SK-N-SH (cell line): Measurements from ENCODE around the gene TMX2. TPM values are rescaled to one million over a fixed set of nuclear protein-coding genes. Genes with fewer than 3 reads are reported as not detected.

ENCODE experiments used
- CTCF ChIA-PET: fragments of 300-600, 350-600 bp; formaldehyde crosslinking; extraction: SDS; loops from one replicate; lab custom pipeline; 2021; lab: Yijun Ruan, JAX
- POLR2A ChIA-PET: fragments of 350-600 bp; sonication (Branson Sonifier 250); formaldehyde crosslinking; extraction: SDS; loops from one replicate; lab custom pipeline; 2020; ENCODE audit warnings: antibody characterized with exemption, inconsistent platforms; lab: Yijun Ruan, JAX
- DNase-seq: peaks from one replicate; pipeline ENCODE4 v3.0.0; 2012
- H2AFZ ChIP-seq: fragments of 200-600 bp; sonication (generic); 2 replicates; pipeline ENCODE4 v1.8.1; 2016; ENCODE audit warnings: antibody characterized with exemption, mild to moderate bottlenecking, low read depth
- H3F3A ChIP-seq: fragments of 200-600 bp; sonication (generic); replicated peaks from 2 replicates; pipeline ENCODE3; 2016; ENCODE audit warnings: antibody characterized with exemption, mild to moderate bottlenecking; ENCODE audit not compliant: insufficient read depth
- H3K27ac ChIP-seq, 2 experiments: fragments of 200-500 bp in 1 of 2; fragments of 200-600 bp in 1 of 2; sonication (Bioruptor generic) in 1 of 2; sonication (generic), shearing (Covaris generic) in 1 of 2; 2 replicates each; pipeline versions ENCODE4 v1.5.1 to v1.6.1; 2014 to 2016; ENCODE audit warnings: low read depth in 2 of 2, inconsistent platforms in 1 of 2, low read length in 1 of 2, mild to moderate bottlenecking in 1 of 2, mixed read lengths in 1 of 2
- H3K27me3 ChIP-seq: fragments of 200-600 bp; sonication (generic), shearing (Covaris generic); 2 replicates; pipeline ENCODE4 v1.6.1; 2016; ENCODE audit warnings: mixed run types; ENCODE audit not compliant: insufficient read depth
- H3K36me3 ChIP-seq, 2 experiments: fragments of 200-500 bp in 1 of 2; fragments of 200-600 bp in 1 of 2; sonication (Bioruptor generic) in 1 of 2; sonication (generic) in 1 of 2; replicated peaks in 1 of 2; 2 replicates each; pipeline versions ENCODE3 to v1.5.1; 2014 to 2016; ENCODE audit warnings: low read length in 1 of 2, mild to moderate bottlenecking in 1 of 2; ENCODE audit not compliant: insufficient read depth in 2 of 2, control insufficient read depth in 1 of 2
- H3K4me1 ChIP-seq, 2 experiments: fragments of 200-500 bp in 1 of 2; fragments of 200-600 bp in 1 of 2; sonication (Bioruptor generic) in 1 of 2; sonication (generic), shearing (Covaris generic) in 1 of 2; 2 replicates each; pipeline versions ENCODE4 v1.5.1 to v1.6.1; 2014 to 2016; ENCODE audit warnings: low read depth in 1 of 2, low read length in 1 of 2, mixed run types in 1 of 2; ENCODE audit not compliant: insufficient read depth in 2 of 2, control insufficient read depth in 1 of 2
- H3K4me2 ChIP-seq: fragments of 200-600 bp; sonication (generic), shearing (Covaris generic); 2 replicates; pipeline ENCODE4 v1.6.1; 2017; ENCODE audit warnings: mixed run types
- H3K4me3 ChIP-seq, 2 experiments: fragments of 200-500 bp in 1 of 2; fragments of 200-600 bp in 1 of 2; sonication (Bioruptor generic) in 1 of 2; sonication (generic), shearing (Covaris generic) in 1 of 2; 2 replicates each; pipeline versions ENCODE4 v1.5.1 to v1.8.1; 2014 to 2016; ENCODE audit warnings: low read depth in 2 of 2, inconsistent platforms in 1 of 2, low read length in 1 of 2, mild to moderate bottlenecking in 1 of 2, mixed read lengths in 1 of 2, moderate library complexity in 1 of 2
- H3K79me2 ChIP-seq: fragments of 200-600 bp; sonication (generic); 2 replicates; pipeline ENCODE4 v1.8.1; 2017; ENCODE audit warnings: mild to moderate bottlenecking; ENCODE audit not compliant: insufficient read depth
- H3K9ac ChIP-seq: fragments of 200-600 bp; sonication (generic); 2 replicates; pipeline ENCODE4 v1.6.1; 2017; ENCODE audit warnings: mixed run types
- H3K9me2 ChIP-seq: fragments of 200-600 bp; sonication (generic); 2 replicates; pipeline ENCODE4 v1.6.1; 2017; ENCODE audit warnings: mixed run types
- H3K9me3 ChIP-seq: fragments of 200-600 bp; sonication (generic); 2 replicates; pipeline ENCODE4 v1.6.1; 2017; ENCODE audit warnings: mixed run types, mild to moderate bottlenecking, moderate library complexity
- H4K20me1 ChIP-seq: fragments of 200-600 bp; sonication (generic); 2 replicates; pipeline ENCODE4 v1.6.1; 2017; ENCODE audit warnings: mild to moderate bottlenecking, mixed run types; ENCODE audit not compliant: insufficient read depth
- CHD2 ChIP-seq: fragments of 150-350 bp; IDR thresholded peaks from 2 replicates; pipeline ENCODE4 v1.6.1; 2018; ENCODE audit warnings: low read length; ENCODE audit not compliant: partially characterized antibody
- EP300 ChIP-seq, 2 experiments: IDR thresholded peaks; 2 replicates each; pipeline versions ENCODE4 v1.4.0 to v1.6.1; 2012; ENCODE audit warnings: borderline replicate concordance in 1 of 2, low read depth in 1 of 2, low read length in 1 of 2
- FOSL2 ChIP-seq: IDR thresholded peaks from 2 replicates; pipeline ENCODE4 v1.4.0; 2012; ENCODE audit warnings: low read depth, mild to moderate bottlenecking, moderate library complexity, borderline replicate concordance
- GABPA ChIP-seq: IDR thresholded peaks from 2 replicates; pipeline ENCODE4 v1.4.0; 2012; ENCODE audit warnings: low read depth, mild to moderate bottlenecking
- JUND ChIP-seq: IDR thresholded peaks from 2 replicates; pipeline ENCODE4 v1.4.0; 2012
- MAX ChIP-seq: IDR thresholded peaks from 2 replicates; pipeline ENCODE4 v1.4.0; 2012; ENCODE audit warnings: low read depth
- MEF2A ChIP-seq: IDR thresholded peaks from 2 replicates; pipeline ENCODE4 v1.4.0; 2012; ENCODE audit warnings: low read depth, borderline replicate concordance
- MXI1 ChIP-seq: IDR thresholded peaks from 2 replicates; pipeline ENCODE4 v1.6.1; 2012; ENCODE audit warnings: mild to moderate bottlenecking, low read depth, low read length, improper control_type of control experiment
- NFIC ChIP-seq: IDR thresholded peaks from 2 replicates; pipeline ENCODE4 v1.4.0; 2012; ENCODE audit warnings: borderline replicate concordance
- POLR2AphosphoS5 ChIP-seq: IDR thresholded peaks from 2 replicates; pipeline ENCODE4 v1.6.1; 2012; ENCODE audit warnings: low read depth, low read length
- RCOR1 ChIP-seq: fragments of 150-350 bp; IDR thresholded peaks from 2 replicates; pipeline ENCODE4 v1.6.1; 2017; ENCODE audit warnings: antibody characterized with exemption, low read length
- RFX5 ChIP-seq: IDR thresholded peaks from 2 replicates; pipeline ENCODE4 v1.6.1; 2012; ENCODE audit warnings: mild to moderate bottlenecking, improper control_type of control experiment, low read length
- TEAD4 ChIP-seq: IDR thresholded peaks from 2 replicates; pipeline ENCODE4 v1.4.0; 2012; ENCODE audit warnings: mild to moderate bottlenecking, borderline replicate concordance; ENCODE audit not compliant: insufficient read depth
- USF1 ChIP-seq: IDR thresholded peaks from 2 replicates; pipeline ENCODE4 v1.4.0; 2012; ENCODE audit warnings: low read depth, borderline replicate concordance
- WGBS: methylation state at CpG from one replicate; pipeline ENCODE4 v1.1.6; 2017; ENCODE audit warnings: low lambda C conversion rate; 5-methylcytosine and 5-hydroxymethylcytosine counted together
- polyA plus RNA-seq, 3 experiments: library from polyadenylated mRNA; depleted of rRNA; stranded (reverse); fragments of >200 nt; gene quantifications; 2 replicates each; pipeline ENCODE4 v1.2.3, GENCODE V29; 2012
- TF ChIP-seq, protein P1 (sequence below): fragments of 150-350 bp; IDR thresholded peaks from 2 replicates; pipeline ENCODE4 v1.6.1; 2016; ENCODE audit warnings: mild to moderate bottlenecking, low read depth, low read length
- TF ChIP-seq, protein P2 (sequence below): fragments of 150-350 bp; IDR thresholded peaks from 2 replicates; pipeline ENCODE4 v1.6.1; 2017; ENCODE audit warnings: antibody characterized with exemption, low read length, low read depth, borderline replicate concordance
- TF ChIP-seq, protein P3 (sequence below): IDR thresholded peaks from 2 replicates; pipeline ENCODE4; 2012
- TF ChIP-seq, protein P4 (sequence below): fragments of 200-600 bp; sonication (generic); IDR thresholded peaks from 2 replicates; pipeline ENCODE4 v1.6.1; 2017; ENCODE audit warnings: antibody characterized with exemption, mild to moderate bottlenecking, moderate library complexity

Gene TMX2
- polyA plus RNA-seq, 1 of the 3 experiments (the other 2 are of a cell fraction) = 88.6 TPM

DNA sequence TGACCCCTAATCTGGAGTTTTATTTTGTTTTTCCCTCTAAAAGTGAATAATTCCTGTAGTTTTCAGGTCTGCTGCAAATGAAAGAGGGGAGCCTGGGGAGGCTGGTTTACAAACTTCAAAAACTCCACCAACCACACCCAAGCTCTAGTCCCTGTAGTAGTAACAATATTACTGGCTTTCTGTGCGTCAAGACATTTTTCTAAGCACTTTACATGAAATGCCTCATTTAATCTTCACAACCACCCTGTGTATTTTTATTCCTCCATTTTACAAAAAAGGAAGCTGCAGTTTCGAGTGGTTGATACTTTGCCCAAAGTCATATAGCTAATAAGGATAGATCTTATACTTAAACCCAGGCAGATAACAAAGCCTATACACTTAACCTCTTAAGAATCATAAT is 72.7 kb downstream of the TMX2 start:
- ChIA-PET POLR2A (interaction anchor here (0.8 kb wide), 1 partner anchor 15 kb away, joined by 3 read pairs; no protein-coding TSS in a partner anchor), CTCF (interaction anchor here (0.8 to 1.2 kb wide), 2 partner anchors 16 to 34 kb away, joined by 3 to 8 read pairs; no protein-coding TSS in a partner anchor)
- 92% methylated on average over 2 of the region's 2 CpGs for WGBS

GRCh38 chr11:57786436-57786835 is 74.0 kb downstream of the TMX2 start:
- peaks cover 97% of the 10 kb centered on the region for H3K79me2 ChIP-seq
- H3K9ac ChIP-seq = no peak overlapping the region
- DNase-seq = no peak
- H3K9me3 ChIP-seq = no peaks in the 10 kb centered on the region
- no peaks in the 10 kb centered on the region for H3K9me2 ChIP-seq
- no peak overlapping the region for H3K27ac ChIP-seq
- no peaks in the 10 kb centered on the region for H3K27me3 ChIP-seq
- CTCF ChIA-PET = interaction anchor here (1.0 kb wide), 1 partner anchor 14 kb away, joined by 3 read pairs; no protein-coding TSS in a partner anchor
- H3K36me3 ChIP-seq = peaks cover 0 to 3% of the 10 kb centered on the region in 2 experiments
- 95% methylated on average over 4 of the region's 4 CpGs for WGBS
- H3K4me1 ChIP-seq = peaks cover 0 to 15% of the 10 kb centered on the region in 2 experiments; a peak in 2 of 4 replicates
- POLR2A ChIA-PET = no interaction called here
- H4K20me1 ChIP-seq = peaks cover 39% of the 10 kb centered on the region
- no peak overlapping the region for H3K4me2 ChIP-seq
- H2AFZ ChIP-seq = no peak overlapping the region
- peaks cover 5% of the 10 kb centered on the region for H3F3A ChIP-seq
- H3K4me3 ChIP-seq = no peak overlapping the region
- TF ChIP-seq FOSL2 (no peak), MXI1 (no peak), GABPA (no peak), EP300 (IDR thresholded peaks at IDR 0.05; ENCODE audit: borderline replicate concordance in 1 of 2, low read depth in 1 of 2, low read length in 1 of 2) (no peak), MAX (no peak), MEF2A (no peak), USF1 (no peak), POLR2AphosphoS5 (no peak), CHD2 (no peak), RCOR1 (no peak), RFX5 (no peak), JUND (no peak), TEAD4 (no peak)
- TF ChIP-seq, protein P1, sequence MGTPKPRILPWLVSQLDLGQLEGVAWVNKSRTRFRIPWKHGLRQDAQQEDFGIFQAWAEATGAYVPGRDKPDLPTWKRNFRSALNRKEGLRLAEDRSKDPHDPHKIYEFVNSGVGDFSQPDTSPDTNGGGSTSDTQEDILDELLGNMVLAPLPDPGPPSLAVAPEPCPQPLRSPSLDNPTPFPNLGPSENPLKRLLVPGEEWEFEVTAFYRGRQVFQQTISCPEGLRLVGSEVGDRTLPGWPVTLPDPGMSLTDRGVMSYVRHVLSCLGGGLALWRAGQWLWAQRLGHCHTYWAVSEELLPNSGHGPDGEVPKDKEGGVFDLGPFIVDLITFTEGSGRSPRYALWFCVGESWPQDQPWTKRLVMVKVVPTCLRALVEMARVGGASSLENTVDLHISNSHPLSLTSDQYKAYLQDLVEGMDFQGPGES = no peak
- TF ChIP-seq, protein P2, sequence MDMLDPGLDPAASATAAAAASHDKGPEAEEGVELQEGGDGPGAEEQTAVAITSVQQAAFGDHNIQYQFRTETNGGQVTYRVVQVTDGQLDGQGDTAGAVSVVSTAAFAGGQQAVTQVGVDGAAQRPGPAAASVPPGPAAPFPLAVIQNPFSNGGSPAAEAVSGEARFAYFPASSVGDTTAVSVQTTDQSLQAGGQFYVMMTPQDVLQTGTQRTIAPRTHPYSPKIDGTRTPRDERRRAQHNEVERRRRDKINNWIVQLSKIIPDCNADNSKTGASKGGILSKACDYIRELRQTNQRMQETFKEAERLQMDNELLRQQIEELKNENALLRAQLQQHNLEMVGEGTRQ = no peak
- TF ChIP-seq, protein P3, sequence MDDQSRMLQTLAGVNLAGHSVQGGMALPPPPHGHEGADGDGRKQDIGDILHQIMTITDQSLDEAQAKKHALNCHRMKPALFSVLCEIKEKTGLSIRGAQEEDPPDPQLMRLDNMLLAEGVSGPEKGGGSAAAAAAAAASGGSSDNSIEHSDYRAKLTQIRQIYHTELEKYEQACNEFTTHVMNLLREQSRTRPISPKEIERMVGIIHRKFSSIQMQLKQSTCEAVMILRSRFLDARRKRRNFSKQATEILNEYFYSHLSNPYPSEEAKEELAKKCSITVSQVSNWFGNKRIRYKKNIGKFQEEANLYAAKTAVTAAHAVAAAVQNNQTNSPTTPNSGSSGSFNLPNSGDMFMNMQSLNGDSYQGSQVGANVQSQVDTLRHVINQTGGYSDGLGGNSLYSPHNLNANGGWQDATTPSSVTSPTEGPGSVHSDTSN = no peak

More for the DNA sequence above, 72.7 kb downstream of the TMX2 start:
- no peak overlapping the region for H2AFZ ChIP-seq
- H3K79me2 ChIP-seq = peaks cover 99% of the 10 kb centered on the region
- H3K4me1 ChIP-seq = peaks cover 0 to 22% of the 10 kb centered on the region in 2 experiments; a peak in 2 of 4 replicates
- H3K4me3 ChIP-seq = no peak overlapping the region
- H3F3A ChIP-seq = peaks cover 5% of the 10 kb centered on the region
- no peak overlapping the region for H3K4me2 ChIP-seq
- DNase-seq = no peak
- no peak overlapping the region for H3K27ac ChIP-seq
- H3K36me3 ChIP-seq = peaks cover 0 to 4% of the 10 kb centered on the region in 2 experiments
- H3K9me3 ChIP-seq = no peaks in the 10 kb centered on the region
- H3K9me2 ChIP-seq = no peaks in the 10 kb centered on the region
- peaks cover 39% of the 10 kb centered on the region for H4K20me1 ChIP-seq
- no peak overlapping the region for H3K9ac ChIP-seq
- H3K27me3 ChIP-seq = no peaks in the 10 kb centered on the region
- no peak for TF ChIP-seq EP300 (IDR thresholded peaks at IDR 0.05; ENCODE audit: borderline replicate concordance in 1 of 2, low read depth in 1 of 2, low read length in 1 of 2)
- no peak for TF ChIP-seq NFIC
- TF ChIP-seq, protein P4, sequence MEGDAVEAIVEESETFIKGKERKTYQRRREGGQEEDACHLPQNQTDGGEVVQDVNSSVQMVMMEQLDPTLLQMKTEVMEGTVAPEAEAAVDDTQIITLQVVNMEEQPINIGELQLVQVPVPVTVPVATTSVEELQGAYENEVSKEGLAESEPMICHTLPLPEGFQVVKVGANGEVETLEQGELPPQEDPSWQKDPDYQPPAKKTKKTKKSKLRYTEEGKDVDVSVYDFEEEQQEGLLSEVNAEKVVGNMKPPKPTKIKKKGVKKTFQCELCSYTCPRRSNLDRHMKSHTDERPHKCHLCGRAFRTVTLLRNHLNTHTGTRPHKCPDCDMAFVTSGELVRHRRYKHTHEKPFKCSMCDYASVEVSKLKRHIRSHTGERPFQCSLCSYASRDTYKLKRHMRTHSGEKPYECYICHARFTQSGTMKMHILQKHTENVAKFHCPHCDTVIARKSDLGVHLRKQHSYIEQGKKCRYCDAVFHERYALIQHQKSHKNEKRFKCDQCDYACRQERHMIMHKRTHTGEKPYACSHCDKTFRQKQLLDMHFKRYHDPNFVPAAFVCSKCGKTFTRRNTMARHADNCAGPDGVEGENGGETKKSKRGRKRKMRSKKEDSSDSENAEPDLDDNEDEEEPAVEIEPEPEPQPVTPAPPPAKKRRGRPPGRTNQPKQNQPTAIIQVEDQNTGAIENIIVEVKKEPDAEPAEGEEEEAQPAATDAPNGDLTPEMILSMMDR = no peak
